Measurements from ENCODE around the gene PLXNB2.

The PLXNB2 gene

DNA sequence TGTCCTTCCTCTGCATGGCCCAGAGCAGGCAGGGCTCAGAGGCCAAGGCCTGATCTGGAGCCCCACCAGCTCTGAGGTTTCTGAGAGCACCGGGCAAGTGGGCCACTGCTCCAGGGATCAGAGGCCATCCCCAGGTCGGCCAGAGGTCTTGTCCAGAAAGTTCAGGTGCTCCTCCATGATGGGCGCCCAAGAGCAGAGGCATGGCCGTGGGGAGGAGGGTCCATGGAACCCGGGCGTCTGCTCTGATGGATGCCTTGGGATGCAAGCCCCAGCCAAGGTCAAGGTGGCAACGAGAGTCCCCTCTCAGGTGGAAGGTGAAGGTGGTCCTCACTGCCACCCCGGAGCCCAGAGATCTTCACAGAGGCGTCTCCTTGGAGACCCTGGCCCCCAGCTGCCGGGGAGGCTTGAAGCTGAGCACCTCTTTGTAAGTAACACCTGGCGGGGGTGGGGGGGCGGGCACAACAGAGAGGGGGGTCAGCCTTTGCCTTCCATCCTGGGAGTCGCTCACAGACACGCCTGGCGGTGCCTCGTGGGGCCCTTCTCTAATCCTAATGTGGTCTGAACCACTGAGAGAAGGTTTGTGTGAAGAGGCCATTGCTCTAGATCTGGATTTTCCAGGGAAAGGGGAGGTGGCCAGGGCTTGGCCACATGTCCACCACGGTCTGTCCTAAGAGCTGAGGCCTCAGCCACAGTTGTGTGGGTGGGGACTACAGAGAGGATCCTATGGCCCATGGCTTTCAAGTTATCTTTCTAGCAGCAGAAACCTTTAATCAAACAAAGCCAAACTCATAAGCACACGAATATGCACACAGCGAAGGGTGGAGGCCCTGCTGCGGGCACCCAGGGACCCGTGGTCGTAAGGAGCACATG, 54.2 kb downstream of the PLXNB2 start:
- DNase-seq (ENCODE audit: low spot score) = no peak
- TF ChIP-seq, protein P1, sequence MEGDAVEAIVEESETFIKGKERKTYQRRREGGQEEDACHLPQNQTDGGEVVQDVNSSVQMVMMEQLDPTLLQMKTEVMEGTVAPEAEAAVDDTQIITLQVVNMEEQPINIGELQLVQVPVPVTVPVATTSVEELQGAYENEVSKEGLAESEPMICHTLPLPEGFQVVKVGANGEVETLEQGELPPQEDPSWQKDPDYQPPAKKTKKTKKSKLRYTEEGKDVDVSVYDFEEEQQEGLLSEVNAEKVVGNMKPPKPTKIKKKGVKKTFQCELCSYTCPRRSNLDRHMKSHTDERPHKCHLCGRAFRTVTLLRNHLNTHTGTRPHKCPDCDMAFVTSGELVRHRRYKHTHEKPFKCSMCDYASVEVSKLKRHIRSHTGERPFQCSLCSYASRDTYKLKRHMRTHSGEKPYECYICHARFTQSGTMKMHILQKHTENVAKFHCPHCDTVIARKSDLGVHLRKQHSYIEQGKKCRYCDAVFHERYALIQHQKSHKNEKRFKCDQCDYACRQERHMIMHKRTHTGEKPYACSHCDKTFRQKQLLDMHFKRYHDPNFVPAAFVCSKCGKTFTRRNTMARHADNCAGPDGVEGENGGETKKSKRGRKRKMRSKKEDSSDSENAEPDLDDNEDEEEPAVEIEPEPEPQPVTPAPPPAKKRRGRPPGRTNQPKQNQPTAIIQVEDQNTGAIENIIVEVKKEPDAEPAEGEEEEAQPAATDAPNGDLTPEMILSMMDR (IDR thresholded peaks at IDR 0.05; ENCODE audit: extremely low read depth, missing control alignments) = no peak

GRCh38 chr22:50252082-50253045, 55.1 kb downstream of the PLXNB2 start:
- TF ChIP-seq, protein P1 (IDR thresholded peaks at IDR 0.05; ENCODE audit: extremely low read depth, missing control alignments) = peak; percentile 58
- DNase-seq (ENCODE audit: low spot score) = peak; percentile 81

DNA sequence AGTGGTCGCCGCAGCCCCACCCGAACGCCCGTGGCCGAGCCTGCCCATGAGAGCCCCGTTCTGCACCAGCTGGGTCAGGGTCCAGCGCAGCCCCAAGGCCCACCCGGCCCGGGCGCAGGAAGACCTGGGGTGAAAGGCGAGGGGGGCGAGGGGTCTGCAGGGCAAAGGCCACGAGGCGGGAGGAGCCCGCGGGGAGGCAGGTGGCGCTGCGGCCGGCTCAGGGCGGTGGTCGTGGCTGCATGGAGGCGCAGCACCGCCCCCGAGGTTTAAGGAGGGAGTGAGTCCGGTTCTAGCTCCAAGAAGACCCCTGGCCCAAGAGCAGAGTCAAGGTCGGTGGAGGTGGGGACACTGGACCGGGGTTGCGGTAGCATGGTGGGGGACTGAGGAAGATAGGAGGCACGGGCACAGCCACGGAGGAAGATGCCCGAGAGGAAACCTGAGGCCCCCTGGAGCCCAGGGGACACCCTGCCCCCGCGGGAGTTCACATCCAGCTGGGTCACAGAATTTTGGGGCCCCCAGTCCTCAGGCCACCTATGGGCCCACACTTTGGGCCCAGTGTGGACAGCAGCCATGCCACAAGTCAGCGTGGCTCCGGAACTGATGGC, 55.9 kb downstream of the PLXNB2 start:
- no peak for DNase-seq (ENCODE audit: low spot score)
- TF ChIP-seq, protein P1 (IDR thresholded peaks at IDR 0.05; ENCODE audit: extremely low read depth, missing control alignments) = no peak

DNA sequence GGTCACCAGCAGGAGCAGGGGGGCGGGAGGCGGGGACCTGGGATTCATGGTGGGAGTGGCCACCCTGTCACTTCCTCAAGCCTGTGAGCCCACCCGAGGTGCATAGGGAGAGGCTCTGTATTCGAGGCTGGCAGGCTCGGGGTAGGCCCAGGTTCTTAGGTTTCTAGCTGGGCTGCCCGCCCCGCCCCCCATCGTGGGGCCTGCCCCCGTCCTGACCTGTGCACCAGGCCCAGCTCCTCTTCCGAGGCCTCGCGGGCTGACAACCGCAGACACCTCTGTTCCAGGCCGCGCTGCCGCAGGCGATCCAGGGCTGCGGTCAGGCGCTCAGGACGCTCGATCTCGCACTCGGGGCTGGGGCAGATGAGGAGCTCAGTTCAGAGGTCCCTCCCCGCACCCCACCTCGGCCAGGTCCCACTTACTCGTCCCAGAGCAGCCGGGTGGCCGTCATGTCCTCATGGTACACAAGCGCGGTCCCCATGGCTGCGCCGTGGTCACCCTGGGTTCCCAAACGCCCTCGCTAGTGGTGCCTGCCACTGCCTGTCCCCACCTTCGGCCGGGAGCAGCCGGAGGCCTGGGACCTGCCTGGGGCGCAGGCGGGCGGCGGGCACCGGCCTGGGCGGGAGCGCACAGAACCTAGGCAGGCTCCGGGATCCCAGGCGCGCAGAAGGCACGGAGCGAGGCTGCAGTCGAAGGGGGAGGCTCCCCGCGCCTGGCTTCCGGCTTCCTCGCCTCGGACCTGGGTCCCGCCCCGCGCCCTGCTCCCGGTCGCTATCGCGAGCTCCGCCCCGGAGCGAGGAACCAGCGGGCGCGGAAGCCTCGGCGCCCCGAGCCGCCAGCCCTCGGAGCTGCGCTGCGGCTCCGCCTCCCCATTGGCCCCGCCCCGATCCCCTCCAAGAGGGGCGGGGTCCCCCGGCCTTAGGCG, 56.6 kb downstream of the PLXNB2 start, which contains the start of gene HDAC10:
TSS of gene HDAC10 (minus strand) at position 711 of the 922 bp plus-strand sequence. CDS start at position 478, 233 bp downstream.
- TF ChIP-seq, protein P1 (IDR thresholded peaks at IDR 0.05; ENCODE audit: extremely low read depth, missing control alignments) = no peak
- peak; percentile 96 for DNase-seq (ENCODE audit: low spot score)

GRCh38 chr22:50250249-50250554, 57.2 kb downstream of the PLXNB2 start:
- no peak for DNase-seq (ENCODE audit: low spot score)

More at GRCh38 chr22:50250249-50250554, 57.2 kb downstream of the PLXNB2 start:
- TF ChIP-seq, protein P1 (IDR thresholded peaks at IDR 0.05; ENCODE audit: extremely low read depth, missing control alignments) = no peak
